ENCODE results near the gene CELSR2. TPM values are rescaled to one million over a fixed set of nuclear protein-coding genes. Genes with fewer than 3 reads are reported as not detected.
"Not testable (repeated sequence)": the region's sequence is repeated elsewhere in the genome, so short reads cannot be mapped to it uniquely, and the experiment has no call there.

CELSR2 gene
- polyA plus RNA-seq, 5 donors = 9.6 to 17.0 (median 13.5) TPM

DNA sequence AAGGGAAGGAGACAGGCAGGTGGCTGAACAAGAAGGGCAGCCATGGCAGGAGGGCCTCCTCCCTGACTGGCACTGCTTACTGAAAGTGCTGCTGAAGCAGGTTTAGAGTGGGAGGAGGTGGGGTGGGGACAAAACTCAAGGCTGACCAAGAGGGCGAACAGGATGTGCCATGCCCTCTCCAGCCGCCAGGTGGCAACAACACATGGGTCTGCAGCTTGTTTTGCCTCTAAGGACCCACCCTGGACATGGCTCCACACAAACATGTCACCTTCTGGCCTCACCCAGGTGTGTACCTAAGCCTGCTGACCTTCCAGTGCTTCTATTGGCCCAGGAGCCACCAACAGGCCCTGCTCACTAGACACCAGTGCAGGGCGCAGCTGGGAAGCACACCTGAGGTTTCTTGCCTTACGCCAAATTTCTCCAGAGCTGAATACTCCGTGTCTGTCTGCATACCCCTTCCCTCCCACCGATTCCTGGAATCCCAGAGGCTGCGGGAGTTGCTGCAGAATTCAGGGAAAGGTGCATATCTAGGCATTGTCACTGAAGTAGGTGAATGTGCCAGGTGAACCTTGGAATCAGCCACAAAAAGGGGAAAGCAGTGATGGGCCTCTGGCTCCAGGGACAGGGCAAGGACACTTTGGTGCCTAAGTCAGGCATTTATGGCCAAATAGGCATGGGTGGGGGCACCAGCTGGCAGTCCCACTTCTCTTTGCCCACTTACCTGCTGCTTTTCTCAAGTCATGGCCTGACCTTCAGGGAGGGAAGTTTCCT lies 28.3 kb downstream of the CELSR2 start:
- peak; percentile 59 to 60 for DNase-seq

DNA sequence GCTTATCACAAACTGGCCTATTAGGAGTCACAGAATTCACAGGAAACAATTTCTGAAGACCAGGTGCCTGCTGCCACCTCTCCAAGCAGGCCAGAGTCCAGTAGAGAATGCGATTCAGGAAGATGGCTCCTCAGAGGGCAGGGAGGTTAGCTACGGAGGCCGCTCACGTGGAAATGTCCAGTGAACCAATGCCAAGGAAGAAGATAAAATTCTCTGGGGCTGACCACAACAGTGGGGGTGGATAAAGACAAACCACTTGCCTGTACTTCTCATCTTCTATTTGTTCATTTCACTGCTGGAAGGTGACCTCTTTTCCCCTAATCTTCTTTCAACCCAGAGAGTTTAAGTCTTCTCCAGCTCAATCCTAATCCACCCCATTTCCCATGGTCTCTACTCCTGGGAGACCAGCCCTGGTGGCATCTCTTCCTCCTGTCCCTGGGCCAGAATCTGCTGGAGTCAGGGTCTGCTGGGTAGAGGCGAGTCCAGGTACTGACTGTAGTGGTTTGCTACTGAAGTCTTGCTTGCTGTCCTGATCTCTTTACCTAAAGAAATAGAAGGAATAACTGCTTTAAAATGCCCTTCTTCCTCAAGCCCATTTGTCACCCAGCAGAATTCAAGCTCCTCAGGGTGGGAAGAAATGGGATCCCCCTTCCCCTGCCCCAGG lies 30.4 kb downstream of the CELSR2 start:
- DNase-seq = no peak

DNA sequence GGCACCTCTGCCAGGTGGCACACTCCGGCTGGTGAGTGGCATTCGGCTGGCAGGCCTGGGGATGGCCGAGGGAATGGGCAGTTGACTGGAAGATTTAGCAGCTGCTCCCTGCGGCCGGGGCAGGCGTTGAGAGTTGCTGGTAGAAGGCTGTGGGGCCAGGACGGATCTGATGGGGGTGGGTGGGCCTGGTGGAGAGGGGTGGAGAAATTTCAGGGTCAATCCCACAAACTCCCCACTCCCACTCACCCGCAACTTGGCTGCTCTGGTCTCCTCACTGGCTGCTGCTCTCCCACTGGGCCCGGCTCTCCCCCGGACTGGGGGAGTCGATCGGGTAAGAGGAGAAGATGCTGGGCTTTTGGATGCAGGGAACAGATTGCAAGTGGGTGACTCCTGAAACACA lies 31.5 kb downstream of the CELSR2 start:
- no peak for DNase-seq

DNA sequence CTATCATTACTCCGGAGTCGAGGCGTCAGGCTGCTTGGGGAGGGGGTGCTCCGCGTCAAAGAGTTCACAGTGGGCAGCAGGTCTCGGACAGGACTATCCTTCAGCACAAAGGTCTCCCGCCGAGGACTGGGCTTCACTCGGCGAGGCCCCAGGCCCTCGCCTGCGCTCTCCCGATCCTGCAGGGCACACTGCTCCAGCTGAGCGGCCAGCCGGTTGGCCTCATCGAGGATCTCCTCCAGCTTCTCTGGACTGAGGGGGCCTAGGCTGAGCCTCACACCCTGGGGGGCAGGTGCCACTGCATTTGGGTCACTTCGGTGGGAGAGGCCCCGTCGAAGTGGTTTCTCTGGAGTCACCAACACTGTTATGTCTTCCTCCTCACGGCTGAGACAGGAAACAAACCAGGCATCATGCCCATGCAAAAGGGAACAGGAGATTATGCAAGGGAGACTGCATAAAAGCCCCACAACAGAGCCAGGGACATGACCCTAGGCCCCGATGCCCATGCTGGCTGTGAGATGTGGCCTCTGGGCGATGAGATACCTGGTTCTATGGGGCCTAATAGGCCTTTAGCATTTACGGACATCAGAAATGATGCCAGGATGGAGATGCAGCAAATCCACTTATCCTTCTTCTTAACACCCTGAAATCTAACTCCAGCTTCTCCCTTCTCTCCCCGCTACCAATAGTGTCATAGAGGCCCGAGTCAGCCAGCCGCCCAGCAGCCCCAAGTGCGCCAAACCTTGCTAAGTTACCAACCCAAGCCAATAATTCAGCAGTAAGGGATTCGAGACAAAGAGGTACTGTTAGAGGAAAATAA lies 32.5 kb downstream of the CELSR2 start:
- no peak for DNase-seq

DNA sequence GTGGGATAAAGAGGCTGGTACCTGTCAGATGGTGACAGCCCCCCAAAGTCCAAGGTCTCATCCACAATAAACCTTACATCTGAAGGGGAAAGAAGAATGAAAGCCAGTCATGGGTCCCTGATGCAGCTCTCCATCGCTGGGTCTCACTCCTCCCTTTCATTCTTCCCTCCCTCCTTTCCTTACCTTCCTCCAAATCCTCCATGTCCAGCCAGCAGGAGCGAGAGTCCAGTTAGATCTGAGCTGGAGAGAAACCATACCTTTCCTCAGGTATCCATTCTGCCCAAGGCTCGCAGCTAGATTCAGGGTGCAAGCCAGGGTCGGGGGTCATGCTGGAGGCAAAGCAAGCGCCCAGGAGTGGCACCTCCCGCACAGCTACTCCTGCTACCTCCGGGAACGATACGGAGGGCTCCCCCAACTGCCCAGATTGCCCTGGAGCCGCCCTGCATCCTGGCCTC lies 33.2 kb downstream of the CELSR2 start:
- no peak for DNase-seq

GRCh38 chr1:109282952-109283747 lies 33.8 kb downstream of the CELSR2 start, which contains the start of gene PSRC1:
Gene PSRC1 (minus strand): TSS chr1:109283145.
- DNase-seq = peak; percentile 95 to 96

GRCh38 chr1:109283748-109284600 lies 34.6 kb downstream of the CELSR2 start:
- no peak for DNase-seq

GRCh38 chr1:109286762-109287161 lies 37.4 kb downstream of the CELSR2 start:
- not testable (repeated sequence) for DNase-seq

- no peak for DNase-seq
Observed at GRCh38 chr1:109290137-109290536, 40.8 kb downstream of the CELSR2 start.

DNA sequence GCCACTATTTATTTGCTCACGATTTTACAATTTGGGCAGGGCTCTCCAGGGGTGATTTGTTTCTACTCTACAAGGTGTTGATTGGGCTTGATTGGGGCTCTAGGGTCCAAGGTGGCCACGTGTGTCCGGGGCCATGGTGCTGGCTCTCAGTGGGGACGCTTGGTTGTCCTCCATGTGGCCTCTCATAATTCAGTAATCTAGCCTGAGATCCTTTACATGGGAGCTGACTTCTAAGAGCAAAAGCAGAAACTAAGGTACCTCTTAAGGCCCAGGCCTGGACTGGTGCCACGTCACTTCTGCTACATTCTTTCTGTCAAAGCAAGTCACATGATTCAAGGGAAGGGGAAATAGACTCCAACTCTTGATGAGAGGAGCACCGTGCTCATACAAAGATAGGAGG lies 41.7 kb downstream of the CELSR2 start:
- DNase-seq = no peak

GRCh38 chr1:109292364-109292763 lies 43.0 kb downstream of the CELSR2 start:
- no peak for DNase-seq

DNA sequence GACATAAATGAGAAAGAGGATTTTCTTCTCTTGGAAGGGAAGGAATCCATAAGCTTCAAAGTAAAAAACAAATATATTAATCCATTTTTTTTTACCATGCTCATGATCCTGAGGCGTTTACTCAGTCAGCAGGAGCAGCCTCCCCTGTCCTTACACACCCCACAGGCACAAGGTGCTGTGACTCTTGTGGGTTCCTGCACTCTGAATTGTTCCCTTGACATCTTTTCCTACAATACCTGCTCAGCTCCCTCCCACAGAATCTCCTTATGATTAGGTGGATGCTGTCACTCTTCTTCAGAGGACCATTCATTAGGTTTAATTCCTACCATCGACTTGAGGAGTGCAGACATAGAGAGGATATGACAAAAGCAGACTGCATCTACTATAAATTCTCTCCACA lies 43.7 kb downstream of the CELSR2 start:
- DNase-seq = no peak

DNA sequence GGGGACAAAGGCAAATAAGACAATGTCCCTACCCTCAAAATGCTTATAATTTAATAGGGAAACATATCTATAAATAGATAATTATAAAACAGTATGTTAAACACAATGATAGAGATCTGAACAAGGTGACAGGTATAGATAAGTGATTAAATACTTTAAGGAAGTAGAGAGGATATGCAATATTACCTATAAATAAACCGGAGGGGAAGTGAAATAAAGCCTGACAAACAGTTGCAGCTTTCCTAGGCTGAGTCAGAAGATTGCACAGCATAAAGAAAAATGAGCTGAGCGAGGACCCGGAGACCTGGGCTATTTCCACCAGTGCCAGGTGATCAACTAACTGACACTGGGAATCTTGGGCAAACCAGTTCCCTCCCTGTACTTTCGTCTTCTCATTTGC lies 45.1 kb downstream of the CELSR2 start:
- DNase-seq = no peak

GRCh38 chr1:109295712-109296415 lies 46.5 kb downstream of the CELSR2 start:
- DNase-seq = no peak

GRCh38 chr1:109296782-109297181 lies 47.4 kb downstream of the CELSR2 start:
- DNase-seq = no peak

DNA sequence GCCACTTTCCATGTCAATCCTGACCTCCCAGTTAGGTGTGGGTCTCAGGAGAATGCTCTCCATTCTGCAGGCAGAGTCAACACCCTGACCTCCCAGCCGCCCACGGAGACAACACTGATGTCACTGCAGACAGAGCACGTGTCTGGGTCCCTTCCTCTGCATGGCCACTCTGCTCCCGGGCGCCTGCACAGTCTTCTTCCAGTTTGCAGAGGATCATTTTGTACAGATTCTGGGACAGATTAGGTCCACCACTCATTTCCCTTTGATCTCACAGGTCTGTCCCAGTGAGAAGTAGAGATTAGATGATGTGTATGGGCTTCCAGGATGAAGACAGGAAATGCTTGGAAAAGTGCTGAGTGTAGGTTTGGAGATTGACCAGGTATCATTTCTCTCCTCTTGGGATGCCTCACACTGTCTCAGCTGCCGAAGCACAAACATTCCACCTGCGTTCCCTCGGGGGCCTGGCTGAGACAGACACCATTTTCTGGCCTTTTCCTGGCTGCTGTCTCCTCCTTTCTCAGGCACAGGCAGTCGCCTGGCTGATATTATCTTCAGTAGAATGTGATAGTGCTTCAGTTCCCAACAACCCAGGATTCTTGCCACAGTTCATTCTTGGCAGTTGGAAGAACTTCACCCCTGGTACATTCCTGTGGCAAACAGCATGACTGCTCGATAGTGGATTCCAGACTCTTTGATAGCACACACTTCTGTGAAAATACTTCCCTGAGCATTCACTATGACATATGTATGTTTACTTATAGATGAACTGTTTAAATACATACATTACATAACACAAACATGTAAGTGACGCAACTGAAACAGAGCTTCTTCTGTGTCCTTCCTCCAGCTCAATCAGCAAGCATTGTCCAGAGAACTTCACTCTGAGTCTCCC lies 49.6 kb downstream of the CELSR2 start:
- no peak for DNase-seq

GRCh38 chr1:109299558-109300343 lies 50.4 kb downstream of the CELSR2 start:
- peak in 1 of 2 donors; percentile 64 for DNase-seq

GRCh38 chr1:109300650-109301151 lies 51.4 kb downstream of the CELSR2 start:
- no peak for DNase-seq
